Kidney (tissue), 14 donors: ENCODE measurements around the gene SLC4A2. TPM values are rescaled to one million over a fixed set of nuclear protein-coding genes. Genes with fewer than 3 reads are reported as not detected.

Experiments used
- DNase-seq, 5 donors: peaks; one replicate each; pipeline ENCODE4 v3.0.0-alpha.2; 2013 to 2020
- FAIRE-seq: peaks from 2 replicates; lab custom pipeline; 2012; peaks lifted over from hg19 to GRCh38; lab: Jason Lieb, UNC
- H3K27ac ChIP-seq, 2 donors: one replicate each; pipeline ENCODE4 v1.7.0; 2013; ENCODE audit warnings: low read depth in 2 of 2, low read length in 2 of 2, inconsistent platforms in 1 of 2
- H3K27me3 ChIP-seq: one replicate; pipeline ENCODE4 v1.7.1; 2013; ENCODE audit warnings: low read length, inconsistent platforms; ENCODE audit not compliant: control insufficient read depth, insufficient read depth
- H3K36me3 ChIP-seq, 3 donors: one replicate each; pipeline versions ENCODE4 v1.7.0 to v1.7.1; 2013; ENCODE audit warnings: low read length in 3 of 3, control low read depth in 1 of 3, inconsistent platforms in 1 of 3; ENCODE audit not compliant: insufficient read depth in 3 of 3, control insufficient read depth in 2 of 3
- H3K4me1 ChIP-seq, 3 donors: one replicate each; pipeline versions ENCODE4 v1.7.0 to v1.7.1; 2013; ENCODE audit warnings: low read length in 3 of 3, inconsistent platforms in 1 of 3, low read depth in 1 of 3; ENCODE audit not compliant: control insufficient read depth in 2 of 3, insufficient read depth in 2 of 3
- H3K4me3 ChIP-seq, 3 donors: one replicate each; pipeline versions ENCODE4 v1.7.0 to v1.8.1; 2013; ENCODE audit warnings: low read length in 3 of 3, control low read depth in 1 of 3, inconsistent platforms in 1 of 3
- H3K9ac ChIP-seq, 3 donors: one replicate each; pipeline versions ENCODE4 v1.7.0 to v1.7.1; 2013; ENCODE audit warnings: low read length in 3 of 3, control low read depth in 1 of 3, inconsistent platforms in 1 of 3
- H3K9me3 ChIP-seq, 3 donors: one replicate each; pipeline versions ENCODE4 v1.7.0 to v1.7.1; 2013; ENCODE audit warnings: low read length in 3 of 3, control low read depth in 1 of 3, inconsistent platforms in 1 of 3; ENCODE audit not compliant: control insufficient read depth in 2 of 3, insufficient read depth in 1 of 3
- intact Hi-C: fragments of 100-400 bp; cut with DNase I; formaldehyde crosslinking; loops from one replicate; pipeline ENCODE4 v1.11.1; 2022
- polyA plus RNA-seq: library from polyadenylated mRNA; stranded (reverse); fragments of 350-450 nt; fragmentation: Illumina TruSeq; extraction: RNeasy Lipid Tissue Mini Kit (QIAGEN cat#74804); gene quantifications from one replicate; pipeline ENCODE4 v1.2.3, GENCODE V29; 2014; ENCODE audit warnings: low read depth, low replicate concordance; ENCODE audit not compliant: insufficient read depth
- total RNA-seq: library from RNA; stranded (reverse); fragmentation: NEBNext Ultra II Directional; extraction: Animal tissue kit (Norgen Biotek cat#: 25700); gene quantifications from one replicate; pipeline ENCODE4 v1.2.1, GENCODE V29; 2021
- TF ChIP-seq, protein P1 (sequence below): IDR thresholded peaks from 3 replicates; pipeline ENCODE4 v1.5.1; 2012; ENCODE audit warnings: mild to moderate bottlenecking, moderate library complexity, borderline replicate concordance; ENCODE audit not compliant: insufficient read depth; ENCODE audit errors: extremely low read depth
- donor health status: control.
- donor health status: control.
- donor health status: control.
- donor health status: control.
- donor health status: control.
- donor health status: DM: yes; HTN: yes; CAD: no.
- donor health status: Normal renal cell carcinoma (clear cell type).

SLC4A2 gene
- total and polyA plus RNA-seq, 2 donors from 2014 or later = 104 to 150 TPM

DNA sequence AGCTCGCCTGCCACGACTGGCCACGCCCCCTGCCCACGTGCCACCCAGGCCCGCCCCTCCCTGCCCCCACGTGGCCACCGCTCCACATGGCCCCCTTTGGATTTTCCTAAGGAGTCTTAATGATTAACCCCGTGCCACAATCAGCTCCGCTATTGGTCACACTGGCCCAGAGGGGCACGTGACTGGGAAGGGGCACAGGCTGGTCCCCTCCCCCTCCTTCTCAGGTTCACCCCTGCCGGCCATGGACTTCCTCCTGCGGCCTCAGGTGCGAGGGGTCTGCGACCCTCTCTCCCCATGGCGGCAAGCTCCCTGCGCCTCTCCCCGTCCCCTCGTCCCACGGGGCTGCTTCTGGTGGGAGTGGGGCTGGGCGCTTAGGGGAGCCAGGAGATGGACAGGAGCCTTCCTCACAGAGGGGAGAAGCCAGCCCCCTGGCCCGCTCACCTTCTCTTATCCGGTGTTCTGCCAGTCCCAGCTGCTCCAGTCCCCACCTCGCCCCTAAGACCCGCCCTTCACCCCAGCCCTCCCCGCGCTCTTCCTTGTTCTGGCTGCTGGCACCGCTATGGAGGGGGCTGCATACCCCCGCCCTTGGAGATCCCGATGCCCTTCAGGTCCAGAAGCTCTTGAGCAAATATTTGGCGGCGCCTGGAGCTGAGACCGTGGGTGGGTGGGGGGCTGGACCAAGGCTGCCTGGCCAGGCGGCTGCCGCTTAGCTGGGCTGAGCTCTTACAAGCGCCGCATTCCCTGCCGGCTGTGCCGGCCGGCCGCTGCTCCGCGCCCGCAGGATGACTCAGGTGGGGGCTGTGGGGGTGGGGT lies 3.2 kb downstream of the SLC4A2 start:
- peak overlapping the region; percentile 83 to 88 for H3K27ac ChIP-seq
- H3K27me3 ChIP-seq = no peaks in the 10 kb centered on the region
- peak overlapping the region in 2 of 3 donors; percentile 45 to 57 for H3K4me3 ChIP-seq
- H3K9ac ChIP-seq = peak overlapping the region in 1 of 3 donors; percentile 65
- H3K9me3 ChIP-seq = no peaks in the 10 kb centered on the region
- H3K36me3 ChIP-seq = peaks cover 2 to 19% (median 13%) of the 10 kb centered on the region in 3 donors
- intact Hi-C loops = no loop called here
- TF ChIP-seq, protein P1, sequence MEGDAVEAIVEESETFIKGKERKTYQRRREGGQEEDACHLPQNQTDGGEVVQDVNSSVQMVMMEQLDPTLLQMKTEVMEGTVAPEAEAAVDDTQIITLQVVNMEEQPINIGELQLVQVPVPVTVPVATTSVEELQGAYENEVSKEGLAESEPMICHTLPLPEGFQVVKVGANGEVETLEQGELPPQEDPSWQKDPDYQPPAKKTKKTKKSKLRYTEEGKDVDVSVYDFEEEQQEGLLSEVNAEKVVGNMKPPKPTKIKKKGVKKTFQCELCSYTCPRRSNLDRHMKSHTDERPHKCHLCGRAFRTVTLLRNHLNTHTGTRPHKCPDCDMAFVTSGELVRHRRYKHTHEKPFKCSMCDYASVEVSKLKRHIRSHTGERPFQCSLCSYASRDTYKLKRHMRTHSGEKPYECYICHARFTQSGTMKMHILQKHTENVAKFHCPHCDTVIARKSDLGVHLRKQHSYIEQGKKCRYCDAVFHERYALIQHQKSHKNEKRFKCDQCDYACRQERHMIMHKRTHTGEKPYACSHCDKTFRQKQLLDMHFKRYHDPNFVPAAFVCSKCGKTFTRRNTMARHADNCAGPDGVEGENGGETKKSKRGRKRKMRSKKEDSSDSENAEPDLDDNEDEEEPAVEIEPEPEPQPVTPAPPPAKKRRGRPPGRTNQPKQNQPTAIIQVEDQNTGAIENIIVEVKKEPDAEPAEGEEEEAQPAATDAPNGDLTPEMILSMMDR = peak; percentile 6
- no peak for FAIRE-seq
- peak; percentile 87 to 94 (median 93) for DNase-seq
- peaks cover 4 to 29% (median 16%) of the 10 kb centered on the region in 3 donors for H3K4me1 ChIP-seq

DNA sequence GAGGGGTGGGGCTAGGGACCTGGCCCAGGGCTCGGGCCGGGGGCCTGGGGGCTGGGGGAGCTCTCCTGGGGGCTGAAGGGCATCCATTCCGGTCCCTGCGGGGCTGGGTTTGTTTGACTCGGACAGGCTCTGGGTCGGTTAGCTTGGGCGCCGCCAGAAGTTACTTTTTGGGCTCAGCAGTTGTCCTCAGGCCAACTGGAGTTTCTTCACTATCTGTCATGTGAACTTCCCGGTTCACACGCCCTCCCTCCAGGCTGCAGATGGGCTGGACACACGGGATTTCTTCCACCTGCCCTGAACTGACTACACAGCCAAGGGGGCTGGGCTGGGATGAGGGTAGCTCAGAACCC lies 3.8 kb downstream of the SLC4A2 start:
- intact Hi-C loops = no loop called here
- TF ChIP-seq, protein P1 = no peak
- Histone ChIP-seq H3K27ac (no peak overlapping the region), H3K4me1 (peaks cover 4 to 29% (median 16%) of the 10 kb centered on the region in 3 donors), H3K4me3 (peak overlapping the region in 2 of 3 donors; percentile 29 to 42), H3K9ac (no peak overlapping the region), H3K36me3 (peaks cover 2 to 23% (median 15%) of the 10 kb centered on the region in 3 donors), H3K9me3 (no peaks in the 10 kb centered on the region), H3K27me3 (no peaks in the 10 kb centered on the region)
- DNase-seq (no peak), FAIRE-seq (no peak)

DNA sequence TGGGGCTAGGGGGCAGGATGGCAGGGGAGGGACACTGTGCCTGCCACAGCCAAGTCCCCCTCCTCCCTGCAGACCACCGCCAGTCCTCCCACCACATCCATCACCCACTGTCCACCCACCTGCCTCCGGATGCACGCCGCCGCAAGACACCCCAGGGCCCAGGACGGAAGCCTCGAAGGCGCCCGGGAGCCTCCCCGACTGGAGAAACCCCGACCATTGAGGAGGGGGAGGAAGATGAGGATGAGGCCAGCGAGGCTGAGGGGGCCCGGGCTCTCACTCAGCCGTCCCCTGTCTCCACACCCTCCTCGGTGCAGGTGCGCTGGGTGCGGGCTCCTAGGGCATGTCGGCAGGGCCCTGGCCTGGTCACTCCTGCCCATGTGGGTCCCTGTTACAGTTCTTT lies 5.1 kb downstream of the SLC4A2 start:
- Histone ChIP-seq H3K36me3 (peaks cover 2 to 29% (median 15%) of the 10 kb centered on the region in 3 donors), H3K27ac (no peak overlapping the region), H3K9me3 (no peaks in the 10 kb centered on the region), H3K9ac (no peak overlapping the region), H3K4me3 (no peak overlapping the region), H3K4me1 (peaks cover 0 to 19% (median 9%) of the 10 kb centered on the region in 3 donors), H3K27me3 (no peaks in the 10 kb centered on the region)
- no peak for FAIRE-seq
- TF ChIP-seq, protein P1 = no peak
- intact Hi-C loops = no loop called here
- no peak for DNase-seq
